ENCODE data around the gene PPP2R2D. TPM values are rescaled to one million over a fixed set of nuclear protein-coding genes. Genes with fewer than 3 reads are reported as not detected.
A peak's percentile ranks its signal among the peaks of the same experiment; 100 is the strongest.

The PPP2R2D gene
- total and polyA plus RNA-seq, 2 experiments from 2014 or later, result 43.5 to 45.0 TPM

- no peaks in the 10 kb centered on the region for H3K27me3 ChIP-seq
- no peak overlapping the region for H3K27ac ChIP-seq
Measured at GRCh38 chr10:131907679-131908078, 6.9 kb downstream of the PPP2R2D start.

DNA sequence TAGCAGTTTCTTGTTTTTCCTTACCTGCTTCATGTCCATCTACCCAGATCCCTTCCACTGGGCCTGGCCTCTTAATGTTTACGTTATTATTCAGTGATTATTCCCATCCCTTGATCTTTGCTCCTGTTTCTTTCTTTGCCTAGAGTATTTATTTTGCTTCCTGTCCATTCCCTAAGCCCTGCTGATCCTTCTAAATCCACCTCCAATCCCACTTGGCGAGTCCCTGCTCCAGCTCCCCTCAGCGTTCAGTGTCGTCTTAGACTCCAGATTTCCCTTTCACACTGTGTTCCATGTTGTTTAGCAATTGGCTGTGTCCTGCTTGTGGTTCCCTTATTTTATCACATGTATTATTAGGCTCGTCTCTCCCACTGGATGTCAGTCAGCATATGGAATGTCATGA is 7.3 kb downstream of the PPP2R2D start:
- Histone ChIP-seq H3K27me3 (no peaks in the 10 kb centered on the region), H3K4me3 (no peak overlapping the region), H3K36me3 (peaks cover 8% of the 10 kb centered on the region), H3K27ac (no peak overlapping the region), H3K4me1 (ENCODE audit: low read depth) (peaks cover 6% of the 10 kb centered on the region), H3K9me3 (ENCODE audit: low read depth) (no peaks in the 10 kb centered on the region)
- TF ChIP-seq, protein P1, sequence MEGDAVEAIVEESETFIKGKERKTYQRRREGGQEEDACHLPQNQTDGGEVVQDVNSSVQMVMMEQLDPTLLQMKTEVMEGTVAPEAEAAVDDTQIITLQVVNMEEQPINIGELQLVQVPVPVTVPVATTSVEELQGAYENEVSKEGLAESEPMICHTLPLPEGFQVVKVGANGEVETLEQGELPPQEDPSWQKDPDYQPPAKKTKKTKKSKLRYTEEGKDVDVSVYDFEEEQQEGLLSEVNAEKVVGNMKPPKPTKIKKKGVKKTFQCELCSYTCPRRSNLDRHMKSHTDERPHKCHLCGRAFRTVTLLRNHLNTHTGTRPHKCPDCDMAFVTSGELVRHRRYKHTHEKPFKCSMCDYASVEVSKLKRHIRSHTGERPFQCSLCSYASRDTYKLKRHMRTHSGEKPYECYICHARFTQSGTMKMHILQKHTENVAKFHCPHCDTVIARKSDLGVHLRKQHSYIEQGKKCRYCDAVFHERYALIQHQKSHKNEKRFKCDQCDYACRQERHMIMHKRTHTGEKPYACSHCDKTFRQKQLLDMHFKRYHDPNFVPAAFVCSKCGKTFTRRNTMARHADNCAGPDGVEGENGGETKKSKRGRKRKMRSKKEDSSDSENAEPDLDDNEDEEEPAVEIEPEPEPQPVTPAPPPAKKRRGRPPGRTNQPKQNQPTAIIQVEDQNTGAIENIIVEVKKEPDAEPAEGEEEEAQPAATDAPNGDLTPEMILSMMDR (IDR thresholded peaks at IDR 0.05; ENCODE audit: low read depth, low read length), result no peak
- no peak for DNase-seq (ENCODE audit: low read depth in 1 of 2, low spot score in 1 of 2)

More at GRCh38 chr10:131907679-131908078, 6.9 kb downstream of the PPP2R2D start:
- Histone ChIP-seq H3K9me3 (ENCODE audit: low read depth) (no peaks in the 10 kb centered on the region), H3K4me1 (ENCODE audit: low read depth) (peaks cover 10% of the 10 kb centered on the region), H3K4me3 (no peak overlapping the region), H3K36me3 (peaks cover 8% of the 10 kb centered on the region)
- no peak for DNase-seq (ENCODE audit: low read depth in 1 of 2, low spot score in 1 of 2)
- TF ChIP-seq, protein P1 (IDR thresholded peaks at IDR 0.05; ENCODE audit: low read depth, low read length), result no peak

- Histone ChIP-seq H3K9me3 (ENCODE audit: low read depth) (no peaks in the 10 kb centered on the region), H3K36me3 (peaks cover 8% of the 10 kb centered on the region), H3K27me3 (no peaks in the 10 kb centered on the region), H3K4me3 (no peak overlapping the region), H3K27ac (no peak overlapping the region), H3K4me1 (ENCODE audit: low read depth) (peaks cover 6% of the 10 kb centered on the region)
- DNase-seq (ENCODE audit: low read depth in 1 of 2, low spot score in 1 of 2), result no peak
- TF ChIP-seq, protein P1 (IDR thresholded peaks at IDR 0.05; ENCODE audit: low read depth, low read length), result no peak
Measured at GRCh38 chr10:131909014-131909808, 8.4 kb downstream of the PPP2R2D start.

- Histone ChIP-seq H3K4me3 (no peak overlapping the region), H3K27ac (no peak overlapping the region), H3K9me3 (ENCODE audit: low read depth) (no peaks in the 10 kb centered on the region), H3K27me3 (no peaks in the 10 kb centered on the region), H3K36me3 (peaks cover 8% of the 10 kb centered on the region), H3K4me1 (ENCODE audit: low read depth) (peaks cover 6% of the 10 kb centered on the region)
- TF ChIP-seq, protein P1 (IDR thresholded peaks at IDR 0.05; ENCODE audit: low read depth, low read length), result no peak
- DNase-seq (ENCODE audit: low read depth in 1 of 2, low spot score in 1 of 2), result no peak
Measured at GRCh38 chr10:131909929-131910328, 9.1 kb downstream of the PPP2R2D start.

DNA sequence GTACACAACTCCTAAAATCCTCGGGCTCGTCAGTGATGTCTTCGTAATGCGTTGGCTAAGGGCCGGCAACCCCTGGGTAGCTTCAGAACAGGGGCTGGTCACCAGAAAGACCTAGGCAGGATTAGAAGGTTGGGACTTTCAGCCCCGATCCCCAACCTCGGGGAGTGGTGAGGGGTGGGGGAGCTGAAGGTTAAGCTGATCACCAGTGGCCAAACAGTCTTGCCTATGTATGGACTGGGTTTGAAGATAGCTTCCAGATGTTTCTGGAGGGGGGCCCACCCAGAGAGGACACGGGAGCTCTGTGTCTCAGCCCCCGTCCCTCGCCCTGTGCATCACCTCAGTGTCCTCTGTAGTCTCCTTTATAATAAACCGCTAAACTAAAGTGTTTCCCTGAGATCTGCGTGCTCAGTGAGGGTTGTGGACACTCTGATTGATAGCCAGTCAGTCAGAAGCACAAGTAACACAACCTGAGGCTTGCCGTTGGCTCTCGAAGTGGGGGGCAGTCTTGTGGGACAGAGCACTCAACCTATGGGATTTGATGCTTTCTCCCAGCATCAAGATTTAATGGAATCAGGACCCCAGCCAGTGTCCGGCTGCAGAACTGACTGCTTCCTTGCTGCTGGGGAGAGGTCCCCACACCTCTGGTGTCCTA is 10.0 kb downstream of the PPP2R2D start:
- peak overlapping the region; percentile 22 for H3K27ac ChIP-seq
- no peak for DNase-seq (ENCODE audit: low read depth in 1 of 2, low spot score in 1 of 2)
- TF ChIP-seq, protein P1 (IDR thresholded peaks at IDR 0.05; ENCODE audit: low read depth, low read length), result no peak
- H3K36me3 ChIP-seq, result peaks cover 7% of the 10 kb centered on the region
- peaks cover 8% of the 10 kb centered on the region for H3K4me1 ChIP-seq (ENCODE audit: low read depth)
- H3K9me3 ChIP-seq (ENCODE audit: low read depth), result no peaks in the 10 kb centered on the region
- H3K27me3 ChIP-seq, result no peaks in the 10 kb centered on the region
- no peak overlapping the region for H3K4me3 ChIP-seq

All from cardiac muscle cell (in vitro differentiated cells and primary cell).